HepG2 (cell line): ENCODE results near the gene ZBTB46. TPM values are rescaled to one million over a fixed set of nuclear protein-coding genes. Genes with fewer than 3 reads are reported as not detected.
A peak's percentile ranks its signal among the peaks of the same experiment; 100 is the strongest.

Source experiments
- GLI4 ChIP-seq: sonication (generic); formaldehyde crosslinking; IDR thresholded peaks from 2 replicates; pipeline ENCODE4 v1.5.1; 2020; ENCODE audit warnings: missing genetic modification reagents, mild to moderate bottlenecking, moderate library complexity, borderline replicate concordance
- GPN1 ChIP-seq: sonication (generic); formaldehyde crosslinking; IDR thresholded peaks from 2 replicates; pipeline ENCODE4 v1.5.1; 2020; ENCODE audit warnings: missing genetic modification reagents, borderline replicate concordance
- KDM2A ChIP-seq: sonication (generic); formaldehyde crosslinking; IDR thresholded peaks from 2 replicates; pipeline ENCODE4 v1.4.0; 2020; ENCODE audit warnings: low read depth, missing genetic modification reagents, borderline replicate concordance
- KLF16 ChIP-seq, 2 experiments: sonication (generic) in 1 of 2; formaldehyde crosslinking in 1 of 2; IDR thresholded peaks; 2 replicates each; pipeline versions ENCODE4 v1.6.1 to v1.8.0; 2016 to 2023; ENCODE audit warnings: missing genetic modification reagents in 2 of 2, missing compliant biosample characterization in 1 of 2
- RBFOX2 ChIP-seq: fragments of 200-400 bp; formaldehyde crosslinking; IDR thresholded peaks from 2 replicates; pipeline ENCODE4 v1.6.1; 2017; ENCODE audit warnings: low read depth, mild to moderate bottlenecking, low read length
- SOX13 ChIP-seq, 3 experiments: fragments of 450-650 bp in 1 of 3; sonication (generic) in 1 of 3; formaldehyde crosslinking in 1 of 3; IDR thresholded peaks in 2 of 3; conservative IDR thresholded peaks in 1 of 3; 2 replicates each; pipeline versions ENCODE4 v1.5.0 to v1.6.1; 2016 to 2020; ENCODE audit warnings: antibody characterized with exemption in 1 of 3, mild to moderate bottlenecking in 1 of 3, missing compliant biosample characterization in 1 of 3, missing genetic modification reagents in 1 of 3, moderate library complexity in 1 of 3
- TAF1 ChIP-seq: sonication (generic); formaldehyde crosslinking; IDR thresholded peaks from 2 replicates; pipeline ENCODE4 v1.4.0; 2020; ENCODE audit warnings: missing genetic modification reagents
- ZBTB33 ChIP-seq: sonication (generic); formaldehyde crosslinking; IDR thresholded peaks from 2 replicates; pipeline ENCODE4 v1.4.0; 2020; ENCODE audit warnings: missing genetic modification reagents
- ZBTB49 ChIP-seq: sonication (generic); formaldehyde crosslinking; IDR thresholded peaks from 2 replicates; pipeline ENCODE4 v1.4.0; 2020; ENCODE audit warnings: missing genetic modification reagents, borderline replicate concordance
- ZNF296 ChIP-seq: sonication (generic); formaldehyde crosslinking; conservative IDR thresholded peaks from 2 replicates; pipeline ENCODE4 v1.5.0; 2020; ENCODE audit warnings: mild to moderate bottlenecking, missing genetic modification reagents
- ZNF580 ChIP-seq: IDR thresholded peaks from 2 replicates; pipeline ENCODE4 v1.6.1; 2016; ENCODE audit warnings: low read depth, borderline replicate concordance
- ZNF639 ChIP-seq: conservative IDR thresholded peaks from 2 replicates; pipeline ENCODE4 v1.6.1; 2018; ENCODE audit warnings: missing genetic modification reagents
- ZNF788 ChIP-seq: sonication (generic); formaldehyde crosslinking; IDR thresholded peaks from 2 replicates; pipeline ENCODE4 v1.5.0; 2020; ENCODE audit warnings: mild to moderate bottlenecking, missing genetic modification reagents, borderline replicate concordance
- ZXDC ChIP-seq: sonication (generic); formaldehyde crosslinking; IDR thresholded peaks from 2 replicates; pipeline ENCODE4 v1.5.0; 2020; ENCODE audit warnings: mild to moderate bottlenecking, missing genetic modification reagents
- polyA plus RNA-seq, 8 experiments: library from polyadenylated mRNA; depleted of rRNA in 3 of 8; stranded (reverse) in 7 of 8; unstranded in 1 of 8; fragments of >200 nt; fragmentation: Illumina TruSeq in 4 of 8; extraction: Trizol in 4 of 8; gene quantifications; 2 replicates each; pipeline versions ENCODE4 v1.2.1 to v1.2.3, GENCODE V29; 2011 to 2016; ENCODE audit warnings: low read depth in 4 of 8, missing spikeins in 1 of 8, mixed read lengths in 1 of 8; ENCODE audit not compliant: insufficient read depth in 1 of 8
- total RNA-seq, 5 experiments: library from RNA; depleted of rRNA; stranded (reverse); fragments of >200 nt; fragmentation: Illumina TruSeq; extraction: Trizol; gene quantifications; 2 replicates each; pipeline ENCODE4 v1.2.3, GENCODE V29; 2016; ENCODE audit warnings: low read depth in 1 of 5

The ZBTB46 gene
- total and polyA plus RNA-seq, 2 of the 13 experiments (the other 11 are each of a cell fraction or from before 2014, with no cell fraction given): 1.6 to 13.5 TPM

GRCh38 chr20:63745424-63745805 lies 85.6 kb downstream of the ZBTB46 start (continued):
- TF ChIP-seq ZXDC: 0 out of 2 replicates have a peak, but pooled peaks have one; percentile 29
- TF ChIP-seq SOX13 (IDR thresholded peaks at IDR 0.05): 0 out of 2 replicates have a peak, but pooled peaks have one; percentile 13
- TF ChIP-seq SOX13 (CRISPR knock-in tag; conservative IDR thresholded peaks at IDR 0.05 in 1 of 2, IDR thresholded peaks at IDR 0.05 in 1 of 2): no peak
- TF ChIP-seq ZNF639: no peak
- TF ChIP-seq TAF1 (CRISPR knock-in tag): peak; percentile 9; the same call in 1 of the 2 replicates
- TF ChIP-seq ZBTB49 (CRISPR knock-in tag): 0 out of 2 replicates have a peak, but pooled peaks have one; percentile 37
- peak; percentile 45; the same call in 1 of the 2 replicates for TF ChIP-seq RBFOX2
- peak in 1 of 2 experiments; percentile 45; a peak in 1 of 4 replicates for TF ChIP-seq KLF16 (CRISPR knock-in tag; IDR thresholded peaks at IDR 0.05)
- no peak for TF ChIP-seq GLI4
- TF ChIP-seq ZNF580 (CRISPR knock-in tag): 0 out of 2 replicates have a peak, but pooled peaks have one; percentile 4
- peak; percentile 3; the same call in 1 of the 2 replicates for TF ChIP-seq ZNF788 (CRISPR knock-in tag)
- 0 out of 2 replicates have a peak, but pooled peaks have one; percentile 64 for TF ChIP-seq GPN1 (CRISPR knock-in tag)
- peak; percentile 10; the same call in 1 of the 2 replicates for TF ChIP-seq KDM2A (CRISPR knock-in tag)
- 0 out of 2 replicates have a peak, but pooled peaks have one; percentile 54 for TF ChIP-seq ZNF296 (CRISPR knock-in tag)
- peak; percentile 48; the same call in 1 of the 2 replicates for TF ChIP-seq ZBTB33 (CRISPR knock-in tag)
